ENCODE measurements around the gene STXBP5. TPM values are rescaled to one million over a fixed set of nuclear protein-coding genes. Genes with fewer than 3 reads are reported as not detected.

STXBP5 gene
- total RNA-seq, 1 donor: 89.8 TPM

DNA sequence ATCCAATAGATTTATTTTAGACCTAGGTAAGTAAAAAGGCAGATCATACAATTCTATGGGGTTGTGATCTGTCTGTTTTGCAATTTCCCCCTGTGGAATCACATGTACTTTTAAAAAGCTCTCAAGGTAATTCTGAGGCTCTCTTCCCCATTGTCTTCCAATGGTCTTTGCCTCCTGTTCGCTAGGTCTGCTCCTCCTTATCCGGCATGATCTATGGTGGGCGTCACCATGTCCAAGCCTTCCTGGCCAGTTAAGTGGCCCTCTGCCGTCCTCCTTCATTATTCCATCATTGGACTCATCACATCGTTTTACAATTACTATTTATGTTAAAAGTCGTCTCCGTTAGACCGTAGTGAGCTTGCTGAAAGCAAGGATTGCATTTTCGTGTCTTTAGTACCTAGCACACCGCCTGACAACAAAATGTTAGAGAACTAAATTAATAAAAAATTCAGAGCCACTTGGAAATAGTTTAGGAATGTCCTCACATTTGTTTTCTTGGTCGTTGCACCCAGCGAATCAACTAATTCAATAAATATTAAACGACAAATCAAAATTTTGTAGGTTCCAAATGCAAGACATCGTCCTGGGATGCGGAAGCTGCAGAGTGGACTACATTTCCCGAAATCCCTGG, 2.2 kb upstream of the STXBP5 start:
- TF ChIP-seq, protein P1, sequence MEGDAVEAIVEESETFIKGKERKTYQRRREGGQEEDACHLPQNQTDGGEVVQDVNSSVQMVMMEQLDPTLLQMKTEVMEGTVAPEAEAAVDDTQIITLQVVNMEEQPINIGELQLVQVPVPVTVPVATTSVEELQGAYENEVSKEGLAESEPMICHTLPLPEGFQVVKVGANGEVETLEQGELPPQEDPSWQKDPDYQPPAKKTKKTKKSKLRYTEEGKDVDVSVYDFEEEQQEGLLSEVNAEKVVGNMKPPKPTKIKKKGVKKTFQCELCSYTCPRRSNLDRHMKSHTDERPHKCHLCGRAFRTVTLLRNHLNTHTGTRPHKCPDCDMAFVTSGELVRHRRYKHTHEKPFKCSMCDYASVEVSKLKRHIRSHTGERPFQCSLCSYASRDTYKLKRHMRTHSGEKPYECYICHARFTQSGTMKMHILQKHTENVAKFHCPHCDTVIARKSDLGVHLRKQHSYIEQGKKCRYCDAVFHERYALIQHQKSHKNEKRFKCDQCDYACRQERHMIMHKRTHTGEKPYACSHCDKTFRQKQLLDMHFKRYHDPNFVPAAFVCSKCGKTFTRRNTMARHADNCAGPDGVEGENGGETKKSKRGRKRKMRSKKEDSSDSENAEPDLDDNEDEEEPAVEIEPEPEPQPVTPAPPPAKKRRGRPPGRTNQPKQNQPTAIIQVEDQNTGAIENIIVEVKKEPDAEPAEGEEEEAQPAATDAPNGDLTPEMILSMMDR (IDR thresholded peaks at IDR 0.05; ENCODE audit: insufficient read depth, low read depth, low read length): no peak
- H3K4me3 ChIP-seq (ENCODE audit: low read depth, low read length): peak overlapping the region; percentile 94
- DNase-seq (ENCODE audit: low read depth): peak; percentile 37

DNA sequence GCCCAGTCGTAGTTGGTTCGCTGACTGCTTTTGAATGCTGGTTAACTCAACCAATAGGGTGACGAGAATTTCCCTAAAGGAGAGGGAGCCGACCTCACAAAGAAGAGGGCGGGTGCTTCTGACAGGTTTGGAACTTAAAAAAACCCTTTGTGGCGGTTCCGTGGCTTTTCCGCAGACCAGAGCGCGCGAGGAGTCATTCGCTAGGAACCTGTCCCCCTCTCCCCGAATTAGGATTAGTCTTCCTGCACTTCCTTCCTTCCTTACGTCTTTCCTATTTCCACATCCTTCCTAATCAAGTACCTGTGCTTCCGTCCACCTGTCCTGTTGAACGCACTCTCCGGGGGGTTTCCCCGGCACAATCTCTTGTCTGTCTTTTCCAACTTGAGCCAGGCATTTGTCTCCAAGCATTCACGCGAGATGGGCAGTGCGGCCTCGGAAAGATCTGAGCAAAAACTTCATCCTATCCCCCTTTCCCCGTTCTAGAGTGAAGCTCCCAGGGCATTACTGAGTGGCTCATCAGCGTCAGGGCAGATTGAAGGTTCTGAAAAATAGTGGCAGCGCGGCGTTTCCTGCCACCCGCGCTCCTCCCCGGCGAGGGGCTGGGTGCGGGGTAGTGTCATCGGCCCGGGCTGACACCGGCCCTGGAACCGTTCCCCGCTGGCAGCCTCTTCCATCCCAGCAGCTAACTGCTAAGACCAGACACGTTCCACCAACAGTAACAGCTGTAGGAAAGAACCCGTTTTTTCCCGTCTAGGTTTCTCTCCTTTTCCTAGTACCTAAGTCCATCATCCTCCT, 1.5 kb upstream of the STXBP5 start:
- DNase-seq (ENCODE audit: low read depth): peak; percentile 97
- TF ChIP-seq, protein P1 (IDR thresholded peaks at IDR 0.05; ENCODE audit: insufficient read depth, low read depth, low read length): no peak
- peak overlapping the region; percentile 94 for H3K4me3 ChIP-seq (ENCODE audit: low read depth, low read length)

DNA sequence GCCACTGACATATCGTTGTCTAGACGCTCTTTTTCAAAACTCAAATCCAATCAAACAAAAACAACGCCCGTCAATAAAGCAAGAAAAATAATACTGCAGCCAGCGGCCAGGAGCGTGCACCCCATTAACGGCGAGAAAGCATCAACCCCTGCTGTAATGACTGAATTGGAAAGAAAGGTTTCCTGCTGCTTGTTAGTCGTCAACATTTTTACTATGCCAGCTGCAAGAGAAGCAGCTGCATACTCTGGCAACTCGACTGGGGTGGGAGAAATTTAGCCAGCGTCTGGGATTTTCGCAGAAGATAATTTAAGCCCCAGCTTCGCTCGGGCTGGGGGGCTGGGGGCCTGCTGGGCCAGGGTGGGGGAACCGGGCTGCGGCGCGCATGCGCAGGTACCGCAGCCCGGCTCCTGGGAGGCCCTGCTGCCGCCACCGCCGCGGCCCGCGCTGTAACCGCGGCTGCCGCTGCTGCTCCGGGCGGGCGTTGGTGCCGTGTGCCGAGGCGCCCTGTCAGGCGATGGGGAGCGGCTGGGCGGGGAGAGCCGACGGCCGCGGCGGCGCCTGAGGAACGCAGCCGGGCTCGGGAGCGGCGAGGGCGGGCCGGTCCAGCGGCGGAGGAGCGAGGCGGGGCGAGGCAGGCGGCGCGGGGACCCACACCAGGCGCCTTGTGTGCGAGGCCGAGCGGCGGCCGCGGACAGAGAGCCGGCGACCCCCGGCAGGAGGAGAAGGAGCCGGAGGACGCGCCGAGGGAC, 732 bp upstream of the STXBP5 start:
- peak overlapping the region; percentile 94 for H3K4me3 ChIP-seq (ENCODE audit: low read depth, low read length)
- TF ChIP-seq, protein P1 (IDR thresholded peaks at IDR 0.05; ENCODE audit: insufficient read depth, low read depth, low read length): no peak
- DNase-seq (ENCODE audit: low read depth): peak; percentile 84

DNA sequence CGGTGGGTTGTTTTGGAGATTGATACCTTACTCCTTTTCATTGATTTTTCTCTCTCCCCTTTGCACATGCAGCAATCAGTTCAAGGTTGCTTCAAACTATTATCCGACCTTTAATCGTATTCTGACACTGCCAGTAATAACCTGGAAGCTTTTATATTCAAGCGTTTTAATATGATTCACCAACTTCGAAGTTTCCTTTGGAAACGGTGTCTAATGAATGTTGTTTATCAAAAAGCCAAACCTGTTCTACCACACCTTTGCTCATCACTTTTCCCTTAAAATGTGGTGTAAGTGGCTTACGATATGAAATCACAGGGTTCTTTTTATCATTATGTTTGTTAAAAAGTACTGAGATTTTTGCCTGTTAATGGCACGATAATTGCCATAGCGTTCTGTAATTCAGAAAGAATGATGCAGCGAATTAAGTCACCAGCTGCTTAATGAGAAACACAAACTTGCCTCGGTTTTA, 660 bp downstream of the STXBP5 start:
- DNase-seq (ENCODE audit: low read depth): peak; percentile 28
- TF ChIP-seq, protein P1 (IDR thresholded peaks at IDR 0.05; ENCODE audit: insufficient read depth, low read depth, low read length): no peak
- H3K4me3 ChIP-seq (ENCODE audit: low read depth, low read length): peak overlapping the region; percentile 94

DNA sequence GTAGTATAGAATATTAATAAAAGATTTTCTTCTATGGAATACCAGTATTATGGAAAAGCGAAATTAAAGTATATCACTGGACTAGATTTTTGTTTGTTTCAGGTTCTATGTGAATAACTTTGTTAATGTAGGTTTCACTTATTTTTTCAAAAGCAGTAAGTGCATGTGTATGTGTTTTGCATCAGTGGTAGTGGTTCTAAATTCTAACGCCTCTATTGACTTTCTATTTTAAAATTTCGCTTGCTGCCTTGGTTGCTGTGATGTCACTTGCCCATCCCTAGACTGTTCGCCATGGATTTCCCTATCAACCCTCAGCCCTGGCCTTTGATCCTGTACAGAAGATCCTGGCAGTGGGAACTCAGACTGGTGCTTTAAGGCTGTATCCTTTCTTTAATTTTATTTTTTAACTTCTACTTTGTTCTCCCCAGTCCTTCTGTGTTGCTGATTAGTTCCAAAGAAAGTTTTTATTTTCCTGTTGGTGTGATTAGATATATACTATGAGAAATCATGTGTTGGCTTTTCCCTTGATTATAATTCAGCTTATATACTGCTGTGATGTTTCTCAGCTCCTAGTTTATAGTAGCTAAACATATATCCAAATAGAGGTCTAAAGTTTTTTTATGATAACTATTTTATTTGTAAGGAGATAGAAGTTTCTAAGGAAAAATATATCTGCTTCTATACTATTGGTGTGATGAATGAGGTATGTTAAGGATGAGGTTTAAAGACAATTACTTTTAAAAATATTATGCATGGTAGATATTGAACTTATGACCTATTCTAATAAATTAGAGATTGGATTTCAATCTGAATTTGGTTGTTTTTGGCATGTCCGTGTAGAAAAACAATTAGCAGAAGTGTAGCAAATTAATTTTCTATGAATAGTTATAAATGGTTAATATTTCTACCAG, 1.7 kb downstream of the STXBP5 start:
- peak; percentile 47 for DNase-seq (ENCODE audit: low read depth)
- TF ChIP-seq, protein P1 (IDR thresholded peaks at IDR 0.05; ENCODE audit: insufficient read depth, low read depth, low read length): no peak
- peak overlapping the region; percentile 94 for H3K4me3 ChIP-seq (ENCODE audit: low read depth, low read length)

DNA sequence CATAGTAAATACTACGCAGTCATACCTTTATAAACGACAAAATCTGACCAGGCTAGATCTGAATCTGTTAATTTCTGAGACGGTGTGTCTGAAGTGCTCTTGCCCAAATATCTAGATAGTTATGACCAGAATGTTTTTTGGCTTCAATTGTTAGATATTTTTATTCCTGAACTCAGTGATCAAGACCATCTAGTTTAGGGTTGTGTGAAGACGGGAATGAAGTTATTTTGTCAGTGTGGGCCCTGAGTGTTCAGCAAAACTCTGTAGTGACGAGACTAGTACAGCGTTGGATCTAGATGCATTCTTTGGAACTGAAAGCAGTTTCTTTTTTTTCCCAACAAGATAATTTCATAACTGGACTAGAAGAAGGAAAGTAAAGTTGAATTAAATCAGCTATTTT, 3.1 kb downstream of the STXBP5 start:
- TF ChIP-seq, protein P1 (IDR thresholded peaks at IDR 0.05; ENCODE audit: insufficient read depth, low read depth, low read length): no peak
- H3K4me3 ChIP-seq (ENCODE audit: low read depth, low read length): peak overlapping the region; percentile 94

More for the DNA sequence above, 3.1 kb downstream of the STXBP5 start:
- DNase-seq (ENCODE audit: low read depth): peak; percentile 36

Measured in fibroblast of villous mesenchyme (primary cell).